ENCODE data around the gene SEZ6L.

- no peak for TF ChIP-seq CTCF (IDR thresholded peaks at IDR 0.05 in 4 of 5, conservative IDR thresholded peaks at IDR 0.05 in 1 of 5)
- TF ChIP-seq POLR2A (IDR thresholded peaks at IDR 0.05) = no peak
Measured at GRCh38 chr22:26418620-26419019, 249.4 kb downstream of the SEZ6L start.
